G401.6 (cell line): ENCODE results near the gene PWWP2B.

Experiments used
- FAIRE-seq: peaks from 2 replicates; lab custom pipeline; 2012; peaks lifted over from hg19 to GRCh38; lab: Jason Lieb, UNC

PWWP2B gene

DNA sequence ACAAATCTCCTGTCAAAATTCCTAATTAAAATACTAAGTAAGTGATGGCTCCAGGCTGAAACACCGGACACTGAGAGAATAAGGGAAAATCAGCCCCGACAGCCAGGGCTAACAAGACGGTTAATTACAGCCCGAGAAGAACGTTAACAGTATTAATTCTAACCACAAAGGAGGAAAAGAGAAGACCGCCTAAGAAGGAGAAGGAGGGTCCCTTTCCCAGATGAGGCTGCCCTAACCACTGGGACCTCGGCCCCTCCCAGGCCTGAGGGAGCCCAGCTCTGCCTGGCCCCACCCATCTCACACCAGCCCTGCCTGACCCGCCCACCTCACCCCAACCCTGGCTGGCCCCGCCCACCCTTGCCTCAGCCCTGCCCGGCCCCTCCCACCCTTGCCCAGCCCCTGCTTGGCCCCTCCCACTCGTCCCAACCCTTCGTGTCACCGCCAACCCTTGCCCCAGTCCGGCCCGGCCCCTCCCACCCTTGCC, 51.3 kb downstream of the PWWP2B start:
- no peak for FAIRE-seq

DNA sequence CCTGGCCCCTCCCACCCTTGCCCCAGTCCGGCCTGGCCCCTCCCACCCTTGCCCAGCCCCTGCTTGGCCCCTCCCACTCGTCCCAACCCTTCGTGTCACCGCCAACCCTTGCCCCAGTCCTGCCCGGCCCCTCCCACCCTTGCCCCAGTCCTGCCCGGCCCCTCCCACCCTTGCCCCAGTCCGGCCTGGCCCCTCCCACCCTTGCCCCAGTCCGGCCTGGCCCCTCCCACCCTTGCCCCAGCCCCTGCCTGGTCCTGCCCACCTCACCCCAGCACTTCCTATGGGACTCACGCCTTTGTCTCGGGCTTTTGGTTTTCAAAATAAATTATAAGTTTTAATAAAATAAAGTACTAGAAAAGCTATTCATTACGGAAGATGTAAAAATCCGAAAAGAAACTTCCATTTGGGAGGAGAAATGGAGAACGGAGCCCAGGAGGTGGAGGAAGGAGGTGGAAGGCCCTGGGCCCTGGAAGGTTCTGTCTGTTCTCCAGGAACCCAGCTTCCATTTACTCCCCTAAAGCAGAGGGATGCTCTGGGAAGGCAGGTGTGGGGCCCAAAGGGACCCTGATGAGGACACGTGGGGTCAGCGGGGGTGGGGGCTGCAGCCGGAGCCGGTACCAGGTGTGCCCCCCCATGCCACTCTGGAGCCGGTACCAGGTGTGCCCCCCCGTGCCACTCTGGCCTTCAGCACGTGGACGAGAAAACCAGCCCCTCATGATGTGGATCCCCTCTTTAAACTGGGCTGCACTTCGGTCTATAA, 52.2 kb downstream of the PWWP2B start:
- no peak for FAIRE-seq

DNA sequence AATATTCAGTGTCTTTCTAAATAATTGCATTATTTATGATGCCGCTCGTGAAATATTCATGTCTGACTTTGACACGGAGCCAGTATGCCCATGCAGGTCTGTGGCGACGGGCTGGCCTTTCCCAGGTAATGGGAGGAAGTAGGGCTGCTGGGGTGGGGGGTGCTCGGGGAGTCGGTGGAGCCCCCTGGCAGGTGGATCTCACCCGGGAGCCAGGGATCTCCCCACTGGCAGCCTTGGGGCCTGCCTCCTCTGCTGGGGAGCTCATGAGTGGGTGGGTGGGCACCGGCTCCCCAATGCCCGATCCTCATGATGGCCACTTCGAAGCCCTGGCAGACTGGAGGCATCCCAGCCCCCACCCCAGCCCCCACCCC, 52.8 kb downstream of the PWWP2B start:
- no peak for FAIRE-seq

GRCh38 chr10:132450466-132450824, 53.4 kb downstream of the PWWP2B start:
- no peak for FAIRE-seq

- FAIRE-seq = no peak
These were observed 54.0 kb downstream of the PWWP2B start for GRCh38 chr10:132450825-132451505.

DNA sequence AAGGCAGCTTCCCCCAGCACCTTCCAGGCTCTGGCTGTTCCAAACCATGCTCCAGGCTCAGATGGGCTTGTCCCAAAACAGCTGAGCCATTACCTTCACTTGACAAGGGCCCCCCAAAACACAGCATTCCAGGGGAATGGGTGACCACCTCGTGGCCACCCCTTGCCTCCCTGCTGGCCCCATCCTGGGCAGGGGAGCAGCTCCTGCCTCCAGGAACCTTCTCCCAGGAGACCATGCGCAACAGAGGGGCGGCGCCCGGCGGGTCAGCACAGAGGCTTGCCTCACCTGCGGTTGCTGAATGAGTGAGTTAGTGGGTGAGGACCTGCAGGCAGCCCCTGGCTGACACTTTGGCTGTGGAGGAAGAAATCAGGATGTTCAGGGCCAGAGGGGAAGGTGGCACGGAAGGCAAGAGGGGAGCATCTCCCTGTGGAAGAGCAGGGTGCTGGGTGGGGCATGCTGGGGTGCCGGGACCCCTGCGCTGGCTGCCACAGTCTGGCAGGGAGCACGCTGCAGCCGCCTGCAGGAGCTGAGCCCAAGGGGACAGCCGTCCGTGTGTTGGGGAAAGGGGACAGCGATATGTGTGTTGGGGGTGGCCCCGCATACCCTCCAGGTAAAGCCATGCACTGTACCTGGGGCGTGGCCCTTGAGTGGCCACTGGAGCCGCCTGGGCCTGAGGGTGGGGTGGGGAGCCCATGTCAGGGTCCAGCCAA, 54.7 kb downstream of the PWWP2B start:
- FAIRE-seq = peak; percentile 15

- no peak for FAIRE-seq
These were observed 55.2 kb downstream of the PWWP2B start for GRCh38 chr10:132452216-132452650.

- FAIRE-seq = no peak
These were observed 55.9 kb downstream of the PWWP2B start for GRCh38 chr10:132452651-132453469.

DNA sequence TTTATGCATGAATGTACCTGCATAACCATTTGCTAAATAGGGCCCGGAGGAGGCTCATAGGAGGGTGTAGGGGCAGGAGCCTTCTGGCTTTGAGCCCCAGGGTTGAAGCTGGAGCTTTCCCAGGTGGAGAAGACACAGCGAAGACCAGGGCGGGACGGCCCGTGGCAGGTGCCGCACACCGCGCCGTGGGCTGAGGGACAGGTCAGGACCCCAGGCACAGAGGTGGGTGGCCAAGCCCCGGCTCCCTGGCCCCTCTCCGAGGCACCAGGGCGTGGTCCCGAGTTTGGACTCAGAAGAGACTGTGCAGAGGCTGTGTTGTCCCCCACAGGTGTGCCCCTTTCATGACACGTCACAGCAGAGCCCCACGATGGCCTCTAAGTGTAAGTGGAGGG, 56.5 kb downstream of the PWWP2B start:
- no peak for FAIRE-seq

- no peak for FAIRE-seq
These were observed 57.5 kb downstream of the PWWP2B start for GRCh38 chr10:132454296-132455198.

- FAIRE-seq = no peak
These were observed 58.5 kb downstream of the PWWP2B start for GRCh38 chr10:132455441-132455971.

DNA sequence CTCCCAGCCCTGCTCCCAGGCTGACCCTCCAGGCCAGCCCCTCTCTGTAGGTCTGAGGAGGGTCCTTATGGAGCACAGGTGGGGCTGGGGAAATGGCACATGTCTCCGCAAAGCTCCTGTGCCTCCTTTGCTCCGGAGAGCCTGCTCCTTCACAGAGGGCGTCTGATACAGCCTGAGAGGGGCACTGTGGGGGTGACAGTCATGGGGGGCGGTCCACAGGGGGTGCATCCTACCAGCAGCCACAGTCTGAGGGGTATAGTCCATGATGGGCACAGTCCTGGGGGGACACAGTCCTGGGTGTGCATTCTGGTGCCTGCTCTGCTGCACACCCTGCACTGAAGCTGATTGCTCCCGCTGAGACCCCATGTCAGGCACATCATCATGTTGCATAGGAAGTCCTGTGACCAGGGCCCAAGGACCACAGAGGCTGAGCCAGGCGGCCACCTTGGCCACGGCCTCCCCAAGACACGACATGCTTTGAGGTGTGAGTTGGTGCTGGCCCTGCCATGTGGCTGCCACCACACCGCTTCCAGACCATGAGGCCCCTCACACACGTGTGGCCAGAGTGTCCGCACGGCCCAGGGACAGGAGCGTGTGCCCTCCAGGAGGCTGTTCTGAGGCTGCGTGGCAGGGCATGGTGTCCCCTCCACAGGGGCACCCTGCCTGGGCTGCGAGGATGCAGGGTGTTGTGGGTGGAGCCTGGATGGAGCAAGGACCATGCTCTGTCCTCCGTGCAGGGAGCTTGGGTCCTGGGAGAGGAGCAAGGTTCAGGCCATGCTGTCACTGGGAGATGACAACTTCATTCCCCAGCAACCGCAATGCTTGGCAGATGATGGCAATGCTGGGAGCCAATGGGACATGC, 59.2 kb downstream of the PWWP2B start:
- no peak for FAIRE-seq

- no peak for FAIRE-seq
These were observed 59.9 kb downstream of the PWWP2B start for GRCh38 chr10:132456881-132457280.

GRCh38 chr10:132457328-132458070, 60.5 kb downstream of the PWWP2B start:
- no peak for FAIRE-seq

DNA sequence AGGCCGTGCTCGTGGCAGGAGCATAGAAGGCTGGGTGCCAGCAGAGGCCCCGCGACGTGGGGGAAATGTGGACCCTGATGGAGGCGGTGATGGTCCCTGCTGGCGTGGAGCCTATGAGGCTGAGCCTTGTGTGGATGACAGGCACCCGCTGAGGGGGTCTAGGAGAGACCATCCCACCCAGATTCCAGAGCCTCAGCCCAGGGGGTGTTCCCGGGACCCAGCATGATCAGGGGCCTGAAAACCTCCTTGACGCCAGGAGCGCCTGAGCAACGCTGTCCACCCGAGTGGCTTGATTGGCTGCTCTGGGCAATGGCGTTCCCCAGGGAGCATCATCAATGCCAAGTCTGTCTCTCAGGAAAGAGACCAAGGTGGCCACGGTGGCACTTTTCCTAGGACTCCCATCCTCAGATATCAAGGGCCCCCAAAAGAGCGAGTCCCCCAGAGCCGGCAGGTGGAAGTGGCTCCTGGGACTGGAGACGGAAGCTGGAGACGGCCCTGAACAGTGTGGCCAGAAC, 61.1 kb downstream of the PWWP2B start:
- FAIRE-seq = no peak

DNA sequence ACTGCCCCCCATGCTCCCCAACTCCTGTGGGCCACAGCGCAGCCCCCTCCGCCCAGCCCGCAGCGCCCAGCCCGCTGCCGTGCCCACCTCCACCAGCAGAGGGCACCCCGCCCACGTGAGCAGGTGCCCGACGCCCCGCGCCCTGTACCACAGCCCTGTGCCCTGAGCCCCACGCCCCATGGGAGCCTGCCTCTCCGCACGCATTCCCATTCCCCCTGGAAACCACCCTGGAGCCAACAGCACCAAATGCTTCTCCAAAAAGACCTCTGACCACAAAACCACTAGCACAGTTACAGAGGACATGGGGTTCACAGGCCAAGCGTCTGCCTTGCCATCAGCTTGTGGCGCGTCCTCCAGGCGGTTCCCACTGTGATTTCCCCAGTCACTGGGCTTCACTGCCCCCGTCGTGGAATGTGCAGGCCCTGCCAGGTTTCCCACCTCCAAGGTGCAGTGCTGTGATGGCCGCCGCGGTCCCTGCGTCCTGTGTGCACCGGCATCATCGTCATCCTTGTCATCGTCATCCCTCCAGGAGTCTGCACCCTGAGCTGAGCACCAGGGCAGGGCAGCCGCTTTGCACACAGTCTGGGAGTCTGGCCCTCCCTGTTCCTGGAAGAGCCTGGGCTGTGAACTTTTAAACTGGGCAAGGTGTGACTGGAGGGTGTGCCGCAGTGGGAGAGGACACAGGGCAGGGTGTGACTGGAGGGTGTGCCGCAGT, 61.7 kb downstream of the PWWP2B start:
- FAIRE-seq = no peak

GRCh38 chr10:132459301-132460003, 62.5 kb downstream of the PWWP2B start:
- FAIRE-seq = no peak

DNA sequence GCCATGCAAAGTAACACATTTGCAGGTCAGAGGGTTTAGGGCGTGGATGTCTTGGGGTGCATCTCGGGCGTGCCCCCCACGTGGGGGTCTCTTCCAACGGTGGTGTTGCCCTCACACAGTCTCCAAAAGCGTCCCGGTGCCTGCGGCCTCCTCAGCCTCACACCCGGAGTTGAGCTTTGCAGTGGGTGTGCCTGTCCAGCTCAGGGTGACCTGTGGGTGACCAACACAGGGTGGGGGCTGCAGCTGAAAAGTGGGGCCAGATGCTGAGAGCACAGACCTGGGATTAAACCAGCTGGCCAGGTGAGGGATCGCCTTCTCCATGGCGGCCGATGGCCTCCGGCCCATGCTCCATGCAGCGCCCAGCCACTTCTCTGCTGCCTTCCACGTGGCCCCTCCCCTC, 63.1 kb downstream of the PWWP2B start:
- FAIRE-seq = no peak
